Activated CD4-positive, alpha-beta T cell treated with anti-CD3 and anti-CD28 coated beads for 24 hours (primary cell): ENCODE results near the gene RPA1.
"Not testable (repeated sequence)": the region's sequence is repeated elsewhere in the genome, so short reads cannot be mapped to it uniquely, and the experiment has no call there.

Experiments used
- DNase-seq, 2 donors: peaks; one replicate each; pipeline ENCODE4 v3.0.0-alpha.2; 2020; ENCODE audit warnings: low read depth in 2 of 2

RPA1 gene

DNA sequence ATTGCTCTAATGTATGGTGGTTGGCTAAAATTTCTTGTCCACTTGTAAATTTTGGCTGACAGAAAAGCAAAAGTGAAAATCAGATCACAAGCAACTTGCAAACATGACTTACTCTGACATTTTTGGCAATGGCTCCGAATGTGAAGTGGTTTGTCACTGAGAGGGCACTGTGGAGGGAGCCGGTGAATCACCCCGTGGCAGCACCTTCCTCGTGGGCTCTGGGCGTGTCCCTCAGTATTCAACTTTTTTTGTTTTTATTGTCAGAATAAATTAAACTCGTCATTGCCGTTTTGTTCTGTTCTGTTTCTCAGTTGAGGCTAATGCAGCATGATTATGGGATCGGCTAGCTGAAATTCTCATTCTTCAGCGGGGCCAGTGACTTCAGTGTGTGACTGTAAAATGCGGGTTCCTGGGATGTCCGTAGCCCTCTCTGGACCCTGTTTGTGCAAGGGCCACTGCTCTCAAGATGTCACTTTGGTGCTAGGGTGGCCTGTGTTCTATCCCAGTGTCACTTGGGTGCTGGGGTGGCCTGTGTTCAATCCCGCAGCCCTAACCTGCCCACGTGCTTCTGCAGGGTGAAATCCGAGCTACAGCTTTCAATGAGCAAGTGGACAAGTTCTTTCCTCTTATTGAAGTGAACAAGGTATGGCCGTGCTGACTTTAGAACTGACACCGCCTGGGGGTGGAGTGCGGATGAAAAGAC is 48.8 kb downstream of the RPA1 start:
- DNase-seq: no peak

GRCh38 chr17:1880851-1881630 is 51.2 kb downstream of the RPA1 start:
- no peak for DNase-seq

DNA sequence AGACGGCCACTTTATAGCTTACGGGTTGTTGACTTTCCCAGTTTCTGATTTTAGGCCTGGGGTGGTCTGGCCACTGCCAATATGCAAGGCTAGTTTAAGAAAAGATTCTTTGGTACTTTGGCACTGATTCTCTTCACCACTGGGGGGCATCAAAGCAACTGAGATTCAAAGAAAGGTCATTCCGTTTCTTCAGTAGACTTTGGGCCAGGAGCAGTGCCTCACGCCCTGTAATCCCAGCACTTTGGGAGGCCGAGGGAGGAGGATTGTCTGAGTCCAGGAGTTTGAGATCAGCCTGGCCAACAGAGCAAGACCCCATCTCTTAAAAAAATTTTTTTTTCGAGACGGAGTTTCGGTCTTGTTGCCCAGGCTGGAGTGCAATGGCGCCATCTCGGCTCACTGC is 53.0 kb downstream of the RPA1 start:
- DNase-seq: no peak

DNA sequence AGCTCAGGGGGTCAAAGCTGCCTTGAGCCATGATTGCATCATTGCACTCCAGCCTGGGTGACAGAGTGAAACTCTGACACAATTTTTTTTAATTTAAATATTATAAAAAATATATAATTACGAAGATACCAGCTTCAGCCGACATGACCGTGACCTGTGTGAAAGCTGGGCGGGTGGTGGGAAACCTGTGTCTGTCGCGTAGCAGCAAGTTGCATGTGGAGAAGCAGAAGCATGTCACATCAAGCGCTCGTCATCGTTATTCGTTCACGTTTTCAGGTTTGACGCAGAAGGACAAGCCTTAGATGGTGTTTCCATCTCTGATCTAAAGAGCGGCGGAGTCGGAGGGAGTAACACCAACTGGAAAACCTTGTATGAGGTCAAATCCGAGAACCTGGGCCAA is 53.7 kb downstream of the RPA1 start:
- no peak for DNase-seq

DNA sequence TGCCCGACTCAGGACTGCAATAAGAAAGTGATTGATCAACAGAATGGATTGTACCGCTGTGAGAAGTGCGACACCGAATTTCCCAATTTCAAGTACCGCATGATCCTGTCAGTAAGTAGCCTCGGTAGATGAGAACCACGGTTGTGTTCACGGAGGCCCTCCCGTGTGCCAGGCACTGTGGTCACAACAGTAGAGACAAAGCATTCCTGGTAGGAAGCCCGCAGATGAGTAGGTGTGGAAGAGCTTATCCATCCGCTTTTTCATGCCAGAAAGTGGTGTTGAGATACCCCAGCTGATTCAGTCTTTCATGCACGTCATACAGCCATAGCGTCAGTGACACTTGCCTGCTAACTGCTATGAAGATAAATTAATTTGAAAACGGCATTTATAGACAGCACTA is 58.9 kb downstream of the RPA1 start:
- DNase-seq: no peak

- DNase-seq: no peak
Measured at GRCh38 chr17:1890758-1891450, 61.1 kb downstream of the RPA1 start.

GRCh38 chr17:1894753-1895339 is 65.0 kb downstream of the RPA1 start:
- DNase-seq: no peak

GRCh38 chr17:1895479-1895878 is 65.7 kb downstream of the RPA1 start:
- DNase-seq: not testable (repeated sequence)

DNA sequence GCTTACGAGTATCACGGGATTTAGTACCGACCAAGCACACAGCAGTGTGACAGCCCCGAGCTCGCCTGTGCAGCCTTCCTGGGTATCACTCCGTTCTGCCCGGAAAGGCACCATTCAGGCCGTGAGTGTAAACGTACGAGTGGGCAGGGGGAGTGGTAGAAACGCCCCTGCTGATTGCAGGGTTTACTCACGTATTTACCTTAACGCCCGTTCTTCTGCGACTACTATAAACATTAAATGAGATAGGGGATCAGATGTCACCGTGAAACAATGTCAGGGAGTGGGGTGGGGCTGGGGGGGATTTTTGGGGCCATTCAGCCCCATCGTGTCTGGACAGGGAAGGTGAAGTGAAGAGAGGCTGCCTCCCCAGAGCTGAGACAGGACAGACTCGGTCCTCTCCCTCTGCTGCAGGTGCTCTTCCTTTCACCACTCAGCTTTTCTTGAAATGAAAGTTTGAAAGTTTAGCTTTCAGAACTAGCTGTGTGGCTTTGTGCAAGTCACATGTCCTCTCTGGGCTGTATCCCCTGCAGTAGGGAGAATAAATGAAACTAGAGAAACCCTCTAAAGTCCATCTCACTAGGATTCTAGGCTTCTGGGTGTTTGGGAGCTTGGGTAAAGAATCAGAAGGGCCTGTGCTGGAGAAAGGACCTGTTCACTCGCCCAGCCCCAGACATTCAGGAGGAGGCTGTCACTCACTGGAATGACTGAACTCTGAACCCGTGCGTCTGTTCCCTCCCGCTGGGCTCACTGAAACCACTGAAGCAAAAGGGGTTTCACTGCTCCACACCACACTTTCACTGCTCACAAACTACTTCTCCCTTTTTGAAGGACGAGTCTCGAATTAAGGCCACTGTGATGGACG is 66.7 kb downstream of the RPA1 start:
- no peak for DNase-seq

DNA sequence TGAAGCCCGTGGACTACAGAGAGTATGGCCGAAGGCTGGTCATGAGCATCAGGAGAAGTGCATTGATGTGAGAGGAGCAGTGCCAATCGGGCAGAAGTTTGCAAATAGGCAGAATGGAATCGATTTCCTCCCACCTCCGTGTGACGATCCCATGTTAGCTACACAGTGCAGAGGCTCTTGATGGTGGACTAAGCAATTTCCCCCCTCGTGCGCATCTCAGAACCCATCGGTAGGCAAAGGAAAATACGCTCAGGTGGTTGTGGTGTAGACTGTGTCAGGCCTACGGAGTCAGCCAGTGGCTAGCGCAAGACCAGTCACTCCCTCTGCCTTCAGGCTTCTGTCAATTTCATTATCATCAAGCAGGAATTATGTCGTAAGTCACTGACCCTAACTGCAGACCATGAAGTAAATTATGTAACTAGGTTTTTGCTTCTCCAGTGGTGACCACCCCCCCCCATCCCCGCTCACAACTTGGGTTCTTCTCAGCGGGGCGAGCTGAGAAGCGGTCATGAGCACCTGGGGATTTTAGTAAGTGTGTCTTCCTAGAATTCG is 67.4 kb downstream of the RPA1 start:
- no peak for DNase-seq

- no peak for DNase-seq
Measured at GRCh38 chr17:1898332-1898731, 68.5 kb downstream of the RPA1 start.

- DNase-seq: no peak
Measured at GRCh38 chr17:1898872-1899271, 69.1 kb downstream of the RPA1 start.

GRCh38 chr17:1899403-1900000 is 69.7 kb downstream of the RPA1 start:
- DNase-seq: no peak

DNA sequence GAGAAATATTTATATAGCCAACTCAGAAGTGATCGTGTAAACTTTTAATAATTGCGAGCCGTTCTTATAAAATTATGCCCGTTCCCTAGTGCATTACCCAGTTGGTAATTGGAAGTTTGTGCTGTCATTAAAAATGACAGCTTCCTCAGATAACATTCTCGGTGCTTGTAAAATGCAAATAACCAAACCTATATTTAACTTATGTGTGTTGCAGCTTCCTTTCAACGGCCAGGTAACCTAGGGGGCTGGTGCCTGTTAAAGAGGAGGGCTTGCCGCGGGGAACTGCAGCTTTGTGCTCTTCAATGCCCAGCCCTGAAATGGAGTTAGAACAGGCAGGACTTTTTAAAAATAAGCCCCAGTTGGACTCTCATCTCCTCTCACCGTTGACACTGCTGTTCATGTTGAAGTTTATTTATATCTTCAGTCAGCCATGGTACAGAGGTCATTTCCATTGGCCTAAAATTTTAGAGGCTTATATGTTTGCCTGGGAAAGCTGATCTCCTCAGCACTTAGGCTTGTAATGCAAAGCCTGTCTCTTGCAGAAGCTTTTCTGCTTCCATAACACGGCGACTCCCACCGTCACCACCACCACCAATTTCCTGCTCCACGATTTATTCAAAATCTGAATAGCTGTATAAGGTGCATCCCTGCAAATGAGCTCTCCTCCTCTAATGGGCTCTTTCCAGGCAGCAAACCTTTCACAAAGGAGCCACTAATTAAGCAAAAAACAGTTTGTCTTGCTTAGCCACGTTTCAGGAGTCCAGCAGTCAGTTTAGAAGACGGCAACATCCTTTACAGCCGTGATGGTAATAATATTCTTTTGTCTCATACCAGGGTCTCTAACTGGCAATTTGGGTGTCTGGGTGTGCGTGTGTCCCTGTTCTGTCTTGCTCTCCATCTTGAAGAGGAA is 74.7 kb downstream of the RPA1 start:
- no peak for DNase-seq

DNA sequence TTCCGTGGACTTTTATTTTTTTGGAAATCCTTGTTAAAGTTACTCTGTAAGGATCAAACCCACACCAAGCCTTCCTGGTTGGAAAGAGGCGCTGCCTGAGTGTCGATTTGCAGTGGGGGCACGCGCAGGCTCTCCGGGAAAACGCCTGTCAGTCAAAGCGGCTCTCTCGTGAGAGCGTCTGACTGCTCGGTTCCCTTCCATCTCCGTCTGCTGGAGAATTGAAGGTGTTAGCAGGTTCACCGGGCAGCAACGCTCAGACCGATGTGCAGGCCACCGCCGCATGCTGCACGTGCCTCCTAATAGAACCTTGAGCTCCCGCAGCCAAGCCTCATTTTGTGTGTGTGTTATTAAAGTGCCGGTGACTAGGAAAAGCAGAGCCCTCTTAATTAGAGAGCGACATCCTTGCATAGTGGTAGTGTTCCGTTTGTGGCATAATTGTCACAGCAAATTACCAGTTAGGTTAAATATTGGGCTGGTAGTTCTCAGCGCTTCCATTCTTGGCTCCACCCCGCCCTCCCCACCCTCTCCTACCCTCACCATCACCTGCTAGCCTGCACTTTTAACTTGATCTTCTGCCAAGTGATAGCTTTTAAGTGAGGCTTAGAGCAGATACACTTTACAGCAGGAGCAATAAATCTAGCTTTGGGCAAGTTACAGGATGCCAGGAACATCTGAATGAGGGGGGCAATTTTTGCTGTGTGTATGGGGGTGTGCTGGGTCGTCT is 75.5 kb downstream of the RPA1 start:
- DNase-seq: no peak

GRCh38 chr17:1906662-1907101 is 76.9 kb downstream of the RPA1 start:
- DNase-seq: no peak

GRCh38 chr17:1907216-1907631 is 77.4 kb downstream of the RPA1 start:
- no peak for DNase-seq

DNA sequence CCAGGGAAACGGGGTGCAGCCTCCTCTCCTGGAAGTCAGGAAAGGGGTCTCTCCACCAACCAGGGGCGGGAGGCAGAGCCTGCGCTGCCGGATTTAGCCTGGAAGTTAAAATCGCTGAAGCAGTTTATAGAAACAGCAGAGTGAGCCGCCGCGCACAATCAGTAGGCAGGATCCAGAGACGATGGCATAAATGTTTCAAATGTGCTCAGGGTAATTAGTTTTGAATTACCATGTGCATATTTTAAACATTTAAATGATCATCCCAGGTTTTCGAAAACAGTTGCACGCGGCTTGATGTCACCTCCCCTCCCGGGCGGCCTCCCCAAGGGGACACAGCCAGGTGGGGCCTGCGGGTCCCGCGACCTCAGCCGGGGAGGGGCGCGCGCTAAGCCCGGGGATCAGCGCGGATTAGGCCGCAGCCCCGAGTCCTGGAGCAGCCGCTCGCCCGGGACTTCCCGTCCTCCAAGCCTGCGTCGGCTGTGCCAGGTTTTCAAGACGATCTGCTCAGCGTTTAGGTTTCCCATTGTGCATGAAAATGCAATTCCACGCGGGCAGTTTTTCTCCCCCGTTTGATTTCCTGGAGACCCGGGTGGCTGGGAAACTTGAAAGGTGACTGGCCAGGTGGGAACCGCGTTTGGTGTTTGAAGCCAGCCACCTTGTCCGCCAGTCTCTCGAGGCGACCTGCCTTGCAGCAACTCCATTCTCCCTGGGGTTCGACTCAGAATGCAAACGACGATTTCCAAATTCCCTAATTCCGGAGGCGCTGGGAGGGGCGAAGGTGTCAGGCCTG is 78.3 kb downstream of the RPA1 start:
- DNase-seq: no peak
